ENCODE data around the gene COBLL1.

- no peak for TF ChIP-seq EP300 (IDR thresholded peaks at IDR 0.05)
- TF ChIP-seq, protein P1, sequence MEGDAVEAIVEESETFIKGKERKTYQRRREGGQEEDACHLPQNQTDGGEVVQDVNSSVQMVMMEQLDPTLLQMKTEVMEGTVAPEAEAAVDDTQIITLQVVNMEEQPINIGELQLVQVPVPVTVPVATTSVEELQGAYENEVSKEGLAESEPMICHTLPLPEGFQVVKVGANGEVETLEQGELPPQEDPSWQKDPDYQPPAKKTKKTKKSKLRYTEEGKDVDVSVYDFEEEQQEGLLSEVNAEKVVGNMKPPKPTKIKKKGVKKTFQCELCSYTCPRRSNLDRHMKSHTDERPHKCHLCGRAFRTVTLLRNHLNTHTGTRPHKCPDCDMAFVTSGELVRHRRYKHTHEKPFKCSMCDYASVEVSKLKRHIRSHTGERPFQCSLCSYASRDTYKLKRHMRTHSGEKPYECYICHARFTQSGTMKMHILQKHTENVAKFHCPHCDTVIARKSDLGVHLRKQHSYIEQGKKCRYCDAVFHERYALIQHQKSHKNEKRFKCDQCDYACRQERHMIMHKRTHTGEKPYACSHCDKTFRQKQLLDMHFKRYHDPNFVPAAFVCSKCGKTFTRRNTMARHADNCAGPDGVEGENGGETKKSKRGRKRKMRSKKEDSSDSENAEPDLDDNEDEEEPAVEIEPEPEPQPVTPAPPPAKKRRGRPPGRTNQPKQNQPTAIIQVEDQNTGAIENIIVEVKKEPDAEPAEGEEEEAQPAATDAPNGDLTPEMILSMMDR (IDR thresholded peaks at IDR 0.05): no peak
Observed at GRCh38 chr2:164816900-164817299, 24.7 kb downstream of the COBLL1 start.
